HG03558 (cell line): ENCODE data around the gene AGBL1.
"Not testable (repeated sequence)": the region's sequence is repeated elsewhere in the genome, so short reads cannot be mapped to it uniquely, and the experiment has no call there.

ENCODE experiments used
- ATAC-seq: cut with Tn5 transposase; IDR thresholded peaks from one replicate; pipeline ENCODE4 v1.9.1; 2021; ENCODE audit warnings: moderate number of reproducible peaks; ENCODE audit not compliant: unreplicated experiment; ENCODE audit errors: extremely low read depth

The AGBL1 gene

GRCh38 chr15:86377914-86378313, 298.2 kb downstream of the AGBL1 start:
- no peak for ATAC-seq

GRCh38 chr15:86382341-86382740, 302.7 kb downstream of the AGBL1 start:
- no peak for ATAC-seq

DNA sequence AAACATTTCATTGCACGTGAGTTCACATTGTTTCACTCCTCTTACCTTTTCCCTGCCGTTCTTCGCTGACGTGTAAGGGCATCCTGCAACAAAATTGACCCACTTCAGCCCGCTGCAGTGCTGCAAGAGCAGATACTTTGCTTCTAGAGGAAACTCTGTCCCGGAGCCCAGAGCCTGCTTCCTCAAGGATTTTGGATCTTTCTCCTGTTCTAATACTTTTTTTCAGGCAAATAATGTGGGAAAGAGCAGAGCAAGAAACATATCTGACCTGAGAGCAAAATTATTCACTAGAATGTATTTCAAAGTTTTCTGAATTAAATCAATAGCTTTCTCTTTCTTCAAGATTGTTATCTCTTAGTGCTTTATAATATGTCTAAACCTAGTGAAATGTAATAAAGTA, 303.9 kb downstream of the AGBL1 start:
- no peak for ATAC-seq

- no peak for ATAC-seq
These were observed 304.5 kb downstream of the AGBL1 start for GRCh38 chr15:86384186-86384585.

DNA sequence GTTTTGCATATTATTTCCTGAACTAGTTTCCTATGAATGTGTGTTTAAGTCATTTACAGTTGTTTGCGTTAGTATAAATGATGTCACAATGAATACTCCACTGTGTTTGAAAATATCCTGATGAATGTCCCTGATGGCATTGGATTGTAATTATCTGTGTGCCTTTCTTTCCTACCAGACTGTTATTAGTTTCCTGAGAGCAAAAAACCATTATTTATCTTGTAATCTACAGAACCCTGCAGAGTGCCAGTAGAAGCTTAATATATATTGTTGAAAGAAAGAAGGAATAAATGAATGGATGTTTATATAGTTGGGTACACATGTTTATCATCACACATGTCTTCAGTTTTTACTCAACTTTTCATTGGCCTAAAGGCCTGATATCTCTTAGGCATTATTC, 312.6 kb downstream of the AGBL1 start:
- ATAC-seq = no peak

- ATAC-seq = no peak
These were observed 313.2 kb downstream of the AGBL1 start for GRCh38 chr15:86392874-86393273.

DNA sequence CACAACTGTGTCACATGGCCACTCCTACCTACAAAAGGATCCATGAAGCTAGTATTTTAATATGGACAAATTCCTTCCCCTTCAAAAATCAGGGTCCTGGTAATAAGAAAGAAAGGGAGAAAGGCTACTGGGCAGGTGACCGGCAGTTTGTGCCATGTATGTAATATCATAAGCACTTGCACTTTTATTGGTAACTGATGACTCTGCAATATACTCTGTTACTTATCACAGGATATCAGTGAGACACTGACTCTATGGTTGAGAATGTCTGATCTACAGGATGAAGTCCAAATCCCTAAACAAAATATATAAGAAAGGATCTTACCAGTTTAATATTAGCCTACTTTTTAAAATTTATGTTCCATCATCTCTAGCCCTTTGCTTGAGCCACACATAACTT, 315.2 kb downstream of the AGBL1 start:
- ATAC-seq = no peak

DNA sequence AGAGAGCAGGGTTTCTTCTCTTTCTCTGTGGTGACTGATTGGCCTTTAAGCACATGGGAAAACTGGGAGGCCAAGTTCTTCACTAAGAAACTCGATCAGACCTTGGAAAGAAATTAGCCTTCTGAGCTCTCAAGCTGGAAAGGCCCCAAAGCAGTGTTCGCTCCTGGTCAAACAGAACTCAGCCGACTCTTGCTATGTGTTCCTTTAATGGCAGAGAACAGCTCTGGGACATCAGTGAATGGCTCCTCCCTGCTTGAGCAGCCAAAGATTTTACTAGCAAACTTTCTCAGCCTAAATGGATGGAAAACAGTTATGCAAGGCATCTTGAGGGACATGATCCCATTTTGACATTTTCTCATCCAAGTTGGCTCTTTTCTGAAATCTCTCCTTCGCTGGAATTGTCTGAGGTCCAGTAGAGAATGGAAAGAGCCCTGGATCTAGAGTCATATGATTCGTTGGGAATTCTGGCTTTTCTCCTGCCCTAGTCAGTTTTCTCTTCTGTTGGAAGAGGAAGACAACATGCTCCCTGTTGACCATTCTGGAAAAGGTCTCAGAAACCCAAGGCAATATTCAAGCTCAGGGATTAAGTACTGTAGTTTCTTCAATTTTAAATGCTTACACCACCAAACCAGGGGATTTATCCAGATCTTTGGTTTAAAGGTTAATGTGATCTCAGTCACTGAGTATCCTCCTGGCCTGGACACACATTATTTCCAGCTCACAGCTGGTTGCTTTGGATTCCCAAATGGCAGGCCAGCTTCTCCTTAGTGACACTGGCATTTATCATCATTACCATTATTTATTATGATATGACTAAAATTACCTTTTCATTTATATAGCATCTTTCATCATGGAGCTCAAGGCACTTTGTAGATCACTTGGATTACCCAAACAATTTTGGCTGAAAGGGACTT, 319.6 kb downstream of the AGBL1 start:
- ATAC-seq = no peak

GRCh38 chr15:86403221-86403620, 323.6 kb downstream of the AGBL1 start:
- no peak for ATAC-seq

GRCh38 chr15:86403914-86404583, 324.4 kb downstream of the AGBL1 start:
- no peak for ATAC-seq

- ATAC-seq = no peak
These were observed 328.6 kb downstream of the AGBL1 start for GRCh38 chr15:86408261-86408660.

DNA sequence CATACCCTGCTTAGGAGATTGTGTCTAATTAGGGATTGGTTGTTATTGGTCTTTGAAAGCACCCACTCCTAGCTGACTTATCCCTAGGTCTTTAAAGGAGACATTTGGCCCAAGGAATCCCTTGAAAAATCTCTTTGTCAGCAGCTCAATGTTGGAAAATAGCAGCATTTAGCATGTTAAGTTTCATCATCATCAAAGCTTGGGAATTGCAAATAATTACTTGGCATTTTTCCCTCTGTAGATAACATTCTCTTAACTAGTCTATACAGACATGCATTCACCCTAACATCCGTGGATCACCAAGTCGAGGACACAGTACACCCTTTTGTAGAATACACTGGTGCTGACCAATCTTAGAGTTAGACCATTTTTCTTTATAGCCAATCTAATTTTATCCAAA, 332.2 kb downstream of the AGBL1 start:
- ATAC-seq = no peak

GRCh38 chr15:86413191-86413590, 333.5 kb downstream of the AGBL1 start:
- no peak for ATAC-seq

DNA sequence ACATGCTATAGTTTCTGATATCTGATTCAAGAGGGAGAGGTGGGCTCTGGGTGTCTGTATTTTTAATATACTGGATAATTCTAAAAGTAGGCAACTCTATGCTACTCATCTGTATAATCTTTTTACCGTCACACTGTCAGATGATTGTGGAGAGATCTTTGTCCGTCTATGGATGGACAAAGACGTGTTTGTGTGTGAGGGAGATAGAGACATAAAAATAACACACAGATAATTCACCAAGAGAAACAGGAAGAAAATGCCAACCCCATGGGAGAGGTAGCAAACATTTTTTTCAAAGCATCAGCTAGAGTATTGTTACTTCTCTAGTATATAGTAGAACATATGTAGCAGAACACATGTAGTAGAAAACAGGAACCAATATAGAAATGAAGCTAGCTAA, 346.1 kb downstream of the AGBL1 start:
- no peak for ATAC-seq

GRCh38 chr15:86432861-86433260, 353.2 kb downstream of the AGBL1 start:
- no peak for ATAC-seq

DNA sequence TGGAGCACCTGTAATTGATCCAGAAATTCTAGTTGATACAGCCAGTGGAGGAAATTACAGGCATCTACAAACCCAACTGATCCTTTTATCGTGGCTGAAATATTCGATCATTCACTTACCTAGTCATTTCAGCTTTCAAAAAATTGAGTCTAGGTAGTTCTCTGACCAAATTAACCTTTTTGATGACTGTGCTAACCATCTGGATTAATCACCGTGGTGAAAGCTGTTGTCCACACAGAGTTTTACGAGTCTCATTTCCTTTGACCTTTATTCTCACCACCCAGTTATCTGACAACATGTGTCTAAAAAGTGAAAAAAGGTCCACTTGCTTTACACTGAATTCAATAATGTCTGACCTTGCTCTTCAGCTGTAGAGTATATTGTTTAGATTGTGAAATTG, 354.3 kb downstream of the AGBL1 start:
- no peak for ATAC-seq

DNA sequence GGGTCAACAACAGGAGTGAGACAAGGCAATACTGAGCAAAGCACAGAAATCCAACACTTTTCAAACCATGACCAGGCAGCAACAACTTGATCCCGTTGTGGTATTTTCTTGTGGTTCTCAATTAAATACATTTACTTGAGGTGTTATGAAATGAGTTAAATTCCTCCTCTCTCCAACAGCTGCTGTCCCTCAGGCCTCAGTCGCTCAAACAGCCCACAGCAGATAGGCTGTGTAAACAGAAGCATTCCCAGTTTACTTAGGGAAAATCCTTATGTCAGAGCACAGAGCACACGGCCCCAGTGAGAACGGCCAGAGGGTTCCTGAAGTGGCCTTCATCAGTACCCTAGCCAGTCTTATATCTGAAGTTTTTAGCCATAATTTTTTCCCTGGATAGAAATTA, 359.9 kb downstream of the AGBL1 start:
- ATAC-seq = no peak

DNA sequence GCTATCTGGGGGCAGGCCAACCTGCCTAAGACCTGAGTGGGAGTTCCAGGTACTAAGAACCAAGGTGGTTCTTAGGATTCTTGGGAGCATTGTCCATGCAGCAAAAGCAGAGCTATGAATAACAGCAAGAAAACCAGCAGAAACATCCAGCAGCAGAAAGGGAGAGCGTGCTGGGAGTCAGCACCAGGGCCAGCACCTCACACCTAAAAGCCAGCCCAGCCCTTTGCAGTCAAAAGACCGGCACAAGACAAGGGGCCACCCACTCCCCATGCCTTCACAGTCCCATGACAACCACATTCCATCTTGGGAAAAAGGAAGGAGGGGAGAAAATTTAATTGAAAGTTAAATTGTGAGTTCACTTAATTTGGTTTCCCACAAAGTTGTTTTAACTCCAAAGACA, 364.9 kb downstream of the AGBL1 start:
- no peak for ATAC-seq

DNA sequence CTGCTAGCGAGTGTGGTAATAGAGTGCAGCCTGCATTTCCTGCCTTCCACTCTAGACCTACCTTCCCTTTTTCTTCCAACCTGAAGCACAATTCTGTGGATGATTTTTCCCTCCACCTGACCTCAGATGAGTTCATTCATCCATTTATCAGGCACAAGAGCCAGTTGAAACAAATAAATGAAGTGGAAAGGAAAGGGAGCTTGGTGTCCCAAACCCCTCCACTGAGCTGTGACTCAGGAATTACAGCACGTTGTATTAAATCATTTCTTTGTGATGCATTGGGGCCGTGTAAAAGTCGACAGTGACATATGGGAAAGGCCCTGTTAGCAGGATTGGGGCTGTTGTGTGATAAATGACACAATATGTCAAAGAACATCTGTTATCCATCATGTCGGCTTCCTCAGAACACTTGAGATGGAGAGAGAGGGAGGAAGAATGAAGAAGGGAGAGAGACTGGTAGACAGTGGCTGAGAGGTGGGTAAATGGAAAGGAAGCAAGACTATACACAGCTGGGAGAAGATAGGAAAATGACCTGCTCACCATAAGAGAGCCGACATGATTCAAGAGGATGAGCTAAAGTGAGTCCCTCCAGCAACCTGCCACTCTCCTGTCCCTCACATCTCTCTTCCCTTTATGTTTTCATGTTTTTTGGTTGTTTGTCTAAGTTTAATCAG, 366.0 kb downstream of the AGBL1 start:
- no peak for ATAC-seq

- no peak for ATAC-seq
These were observed 366.6 kb downstream of the AGBL1 start for GRCh38 chr15:86446253-86446640.

GRCh38 chr15:86465470-86466039, 385.9 kb downstream of the AGBL1 start:
- ATAC-seq = not testable (repeated sequence)
